Frontal cortex (tissue), 4 donors: ENCODE results near the gene CHST11. TPM values are rescaled to one million over a fixed set of nuclear protein-coding genes. Genes with fewer than 3 reads are reported as not detected.

Source experiments
- DNase-seq, 2 donors: peaks; one replicate each; pipeline ENCODE4 v3.0.0; 2012; ENCODE audit warnings: low spot score in 2 of 2
- FAIRE-seq: peaks from 2 replicates; lab custom pipeline; 2012; peaks lifted over from hg19 to GRCh38; lab: Jason Lieb, UNC
- total RNA-seq: library from RNA; depleted of rRNA; stranded (reverse); fragments of >200 nt; gene quantifications from one replicate; pipeline ENCODE4 v1.2.3, GENCODE V29; 2014
- donor health status: control.
- donor health status: control.
- donor health status: control.

Gene CHST11
- total RNA-seq, 1 donor from 2014 or later = 22.0 TPM

- FAIRE-seq (no peak), DNase-seq (no peak)
Observed at GRCh38 chr12:104635607-104636343, 179.0 kb downstream of the CHST11 start.

- FAIRE-seq (no peak), DNase-seq (no peak)
Observed at GRCh38 chr12:104636496-104636895, 179.7 kb downstream of the CHST11 start.

GRCh38 chr12:104637604-104638003 lies 180.9 kb downstream of the CHST11 start:
- FAIRE-seq = no peak
- DNase-seq = no peak

- no peak for DNase-seq
- FAIRE-seq = no peak
Observed at GRCh38 chr12:104638218-104638850, 181.6 kb downstream of the CHST11 start.

DNA sequence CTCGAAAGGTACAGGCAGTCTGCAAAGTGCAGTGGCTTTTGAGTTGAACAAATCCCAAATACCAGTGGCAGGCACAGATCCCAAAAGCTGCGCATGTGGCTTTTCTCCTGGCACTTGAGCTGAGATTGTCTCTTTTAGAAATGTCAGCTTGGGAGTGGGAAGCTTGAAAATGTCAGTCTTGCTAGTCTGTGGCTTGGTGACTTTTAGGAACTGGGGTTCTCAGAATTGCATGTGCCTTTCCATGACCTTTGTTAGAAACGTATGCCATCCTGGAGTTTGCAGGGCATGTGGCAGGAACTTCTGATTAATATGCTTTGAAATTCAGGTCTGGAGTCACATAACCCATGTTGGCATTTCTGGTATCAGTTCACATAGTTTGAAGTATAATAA lies 182.1 kb downstream of the CHST11 start:
- DNase-seq = no peak
- FAIRE-seq = no peak

DNA sequence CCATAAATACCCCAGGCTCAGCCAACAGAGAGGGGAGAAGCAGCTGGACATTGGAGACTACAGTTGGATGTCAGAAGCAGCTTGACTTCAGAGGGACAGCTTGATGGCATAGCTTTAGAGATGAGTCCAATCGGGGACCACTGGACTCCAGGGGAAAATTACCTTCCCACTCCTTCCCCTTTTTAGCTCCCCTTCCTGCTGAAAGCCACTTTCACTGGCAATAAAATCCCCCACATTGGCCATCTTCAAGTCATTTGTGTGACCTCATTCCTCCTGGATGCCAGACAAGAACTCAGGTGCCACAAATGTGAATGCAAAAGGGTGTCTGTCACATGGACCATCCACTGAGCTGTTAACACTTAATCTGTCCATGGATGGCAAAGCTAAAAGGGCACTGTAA lies 184.2 kb downstream of the CHST11 start:
- DNase-seq (no peak), FAIRE-seq (no peak)

DNA sequence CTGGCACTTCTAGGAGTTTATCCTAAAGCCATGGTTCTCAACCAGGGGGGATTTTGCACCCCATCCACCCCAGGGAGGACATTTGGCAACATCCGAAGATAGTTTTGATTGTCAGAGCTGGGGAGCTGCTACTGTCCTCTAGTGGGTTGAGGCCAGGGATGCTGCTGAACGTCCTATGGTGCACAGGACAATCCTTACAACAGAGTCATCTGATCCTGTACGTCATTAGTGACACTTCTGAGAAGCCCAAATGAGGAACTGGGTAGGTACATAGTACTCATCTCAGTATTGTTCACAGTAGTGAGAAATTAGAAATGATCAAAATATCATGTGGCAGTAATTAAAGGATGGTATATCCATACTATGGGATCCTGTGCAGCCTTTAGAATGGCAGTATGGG lies 185.1 kb downstream of the CHST11 start:
- no peak for DNase-seq
- FAIRE-seq = no peak

GRCh38 chr12:104643093-104643818 lies 186.5 kb downstream of the CHST11 start:
- DNase-seq (no peak), FAIRE-seq (no peak)

DNA sequence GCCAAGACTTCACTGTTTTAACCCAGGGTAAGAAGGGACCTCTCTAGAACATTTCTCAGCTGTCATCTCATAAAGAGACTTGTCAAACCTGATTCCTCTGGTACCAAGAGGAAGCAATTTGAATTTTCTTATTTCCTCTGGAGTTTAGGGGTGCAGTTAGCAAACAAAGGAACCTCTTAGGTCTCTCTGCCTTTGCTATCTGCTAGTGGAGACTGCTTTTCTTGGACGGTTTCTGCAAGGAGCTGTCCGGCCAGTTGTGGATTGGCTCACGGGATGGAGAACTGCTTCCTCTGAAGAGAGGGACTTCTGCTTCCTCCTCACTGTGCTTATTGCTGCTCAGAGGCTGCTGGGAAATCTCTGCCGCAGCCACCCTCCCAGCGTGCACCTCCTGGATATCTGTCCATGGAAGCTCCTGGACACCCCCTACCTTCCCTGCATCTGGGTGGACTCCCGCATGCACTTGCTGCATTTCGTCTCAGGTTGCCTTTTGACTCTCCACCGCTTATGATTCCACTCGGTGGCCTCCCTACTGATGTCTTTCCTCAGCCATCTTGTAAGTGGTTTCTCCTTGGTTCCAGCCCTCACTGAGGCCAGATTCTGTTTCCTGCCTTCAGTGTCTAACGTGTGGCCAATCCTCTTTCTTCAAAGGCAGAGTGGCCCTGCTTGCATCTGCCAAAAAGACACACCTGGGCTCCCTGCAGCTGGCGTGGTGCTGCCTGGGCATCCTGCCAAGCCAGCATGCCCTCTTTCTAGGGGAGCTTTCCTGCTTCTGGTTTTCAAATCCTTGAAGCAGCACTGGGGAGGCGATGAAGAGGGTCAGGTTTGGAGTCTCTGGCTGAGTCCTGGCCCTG lies 187.3 kb downstream of the CHST11 start:
- DNase-seq (no peak), FAIRE-seq (no peak)

DNA sequence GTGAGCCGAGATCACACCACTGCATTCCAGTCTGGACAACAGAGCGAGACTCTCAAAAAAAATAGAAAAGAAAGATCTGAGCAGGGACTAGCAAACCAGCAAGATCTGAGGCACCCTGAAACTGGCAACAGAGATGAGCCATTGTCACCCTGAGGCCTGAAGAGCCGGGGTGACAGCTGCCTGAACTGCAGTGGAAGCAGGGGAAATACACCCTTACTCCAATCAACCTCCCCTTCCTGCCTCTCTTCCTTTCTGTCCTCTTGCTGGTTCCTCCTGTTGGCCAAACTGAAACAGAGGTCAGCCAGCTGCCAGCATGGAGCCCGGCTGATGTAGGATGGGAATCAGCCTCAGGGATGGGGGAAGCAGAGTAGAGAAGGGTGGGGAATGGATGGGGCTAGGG lies 192.0 kb downstream of the CHST11 start:
- no peak for FAIRE-seq
- DNase-seq = no peak

DNA sequence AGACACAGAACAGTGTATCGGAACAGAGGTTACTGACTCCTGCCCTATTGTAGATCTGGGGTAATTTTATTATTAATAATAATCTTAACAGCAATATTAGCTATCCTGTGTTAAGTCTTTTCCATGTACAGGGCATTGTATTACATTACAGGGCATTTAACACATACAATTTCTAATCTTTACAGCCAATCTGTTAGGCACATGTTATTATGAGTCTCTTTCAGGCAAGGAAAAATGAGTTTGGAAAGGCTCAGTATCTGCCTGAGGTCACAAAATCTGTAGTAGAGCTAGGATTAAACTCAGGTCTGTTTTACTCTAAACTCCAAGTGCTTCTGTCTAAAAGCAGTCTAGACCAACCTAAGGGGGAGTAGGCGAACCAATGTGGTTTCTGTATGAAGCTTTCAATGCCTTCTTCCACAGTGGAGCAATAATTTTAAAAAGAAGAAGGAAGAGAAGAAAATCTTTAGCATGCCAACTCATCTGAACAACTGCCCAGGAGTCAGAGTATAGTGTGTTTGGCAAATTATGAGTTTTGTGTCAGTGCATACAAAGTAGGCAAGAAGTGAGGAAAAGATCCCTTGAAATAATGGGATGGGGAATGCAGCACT lies 192.6 kb downstream of the CHST11 start:
- no peak for DNase-seq
- FAIRE-seq = no peak

GRCh38 chr12:104649921-104650320 lies 193.2 kb downstream of the CHST11 start:
- FAIRE-seq (no peak), DNase-seq (no peak)

- DNase-seq (no peak), FAIRE-seq (no peak)
Observed at GRCh38 chr12:104650541-104650940, 193.8 kb downstream of the CHST11 start.

- no peak for FAIRE-seq
Observed at GRCh38 chr12:104651811-104652210, 195.1 kb downstream of the CHST11 start.

DNA sequence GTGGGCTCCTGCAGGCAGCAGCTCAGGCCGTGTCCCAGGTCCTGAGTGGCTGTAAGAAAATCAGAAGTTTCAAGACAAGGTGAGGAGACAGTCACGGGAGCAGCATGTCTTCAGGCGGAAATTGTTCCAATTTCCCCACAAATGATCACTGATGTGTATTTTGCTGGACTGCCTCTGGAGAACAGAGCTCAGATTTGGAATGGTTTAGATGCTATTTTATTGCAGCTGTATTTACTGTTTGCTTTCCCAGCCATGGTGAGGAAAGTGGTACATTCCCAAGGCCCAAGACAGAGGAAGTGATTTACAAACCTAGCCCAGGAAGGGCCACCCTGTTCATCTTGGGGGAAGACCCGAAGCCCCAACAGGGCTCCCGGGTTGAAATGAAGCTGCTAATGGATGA lies 195.6 kb downstream of the CHST11 start:
- DNase-seq (no peak), FAIRE-seq (no peak)

More at GRCh38 chr12:104651811-104652210, 195.1 kb downstream of the CHST11 start:
- no peak for DNase-seq

DNA sequence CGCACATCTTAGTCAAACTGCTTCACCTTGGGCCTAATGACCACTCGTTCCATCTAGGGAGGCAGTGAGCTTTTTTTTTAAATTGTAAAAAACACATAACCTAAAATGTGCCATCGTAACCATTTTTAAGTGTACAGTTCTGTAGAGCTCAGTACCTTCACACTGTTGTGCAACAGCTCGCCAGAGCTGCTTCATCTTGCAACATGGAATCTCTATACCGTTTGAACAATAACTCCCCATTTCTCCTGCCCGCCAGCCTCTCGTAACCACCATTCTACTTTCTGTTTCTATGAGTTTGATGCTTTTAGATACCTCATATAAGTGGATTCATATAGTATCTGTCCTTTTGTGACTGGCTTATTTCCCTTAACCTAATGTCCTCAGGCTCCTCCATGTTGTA lies 196.2 kb downstream of the CHST11 start:
- DNase-seq (no peak), FAIRE-seq (no peak)

- FAIRE-seq (no peak), DNase-seq (no peak)
Observed at GRCh38 chr12:104653730-104654664, 197.2 kb downstream of the CHST11 start.

- DNase-seq = no peak
- no peak for FAIRE-seq
Observed at GRCh38 chr12:104654665-104655609, 198.2 kb downstream of the CHST11 start.
